Progenitor cell of endocrine pancreas (in vitro differentiated cells): ENCODE results near the gene MEIS1. TPM values are rescaled to one million over a fixed set of nuclear protein-coding genes. Genes with fewer than 3 reads are reported as not detected.

Source experiments
- DNase-seq: peaks from one replicate; pipeline ENCODE4 v3.0.0; 2021; ENCODE audit warnings: low spot score; ENCODE audit not compliant: unreplicated experiment
- H3K27ac Mint-ChIP-seq: 2 replicates; pipeline ENCODE4 v1.8.0; 2021; ENCODE audit warnings: mild to moderate bottlenecking, moderate library complexity, mixed read lengths
- H3K27me3 Mint-ChIP-seq: 2 replicates; pipeline ENCODE4 v1.8.0; 2021; ENCODE audit warnings: mixed read lengths
- H3K36me3 Mint-ChIP-seq: 2 replicates; pipeline ENCODE4 v1.8.0; 2022; ENCODE audit warnings: mixed read lengths; ENCODE audit not compliant: insufficient read depth
- H3K4me1 Mint-ChIP-seq: 2 replicates; pipeline ENCODE4 v1.8.0; 2021; ENCODE audit warnings: low read depth, mixed read lengths
- H3K4me3 Mint-ChIP-seq: 2 replicates; pipeline ENCODE4 v1.8.0; 2021; ENCODE audit warnings: low read depth, mild to moderate bottlenecking, moderate library complexity, mixed read lengths
- H3K9me3 Mint-ChIP-seq: 2 replicates; pipeline ENCODE4 v1.8.0; 2021; ENCODE audit warnings: low read depth, mixed read lengths
- total RNA-seq: library from RNA; stranded (reverse); gene quantifications from 2 replicates; pipeline ENCODE4 v1.2.1, GENCODE V29; 2021
- TF ChIP-seq, protein P1 (sequence below): fragments of 200-600 bp; sonication (generic); IDR thresholded peaks from one replicate; pipeline ENCODE4 v1.5.0; 2021; ENCODE audit warnings: antibody characterized with exemption, mild to moderate bottlenecking; ENCODE audit not compliant: unreplicated experiment

Gene MEIS1
- total RNA-seq, 1 donor from 2014 or later: 296 TPM

- TF ChIP-seq, protein P1, sequence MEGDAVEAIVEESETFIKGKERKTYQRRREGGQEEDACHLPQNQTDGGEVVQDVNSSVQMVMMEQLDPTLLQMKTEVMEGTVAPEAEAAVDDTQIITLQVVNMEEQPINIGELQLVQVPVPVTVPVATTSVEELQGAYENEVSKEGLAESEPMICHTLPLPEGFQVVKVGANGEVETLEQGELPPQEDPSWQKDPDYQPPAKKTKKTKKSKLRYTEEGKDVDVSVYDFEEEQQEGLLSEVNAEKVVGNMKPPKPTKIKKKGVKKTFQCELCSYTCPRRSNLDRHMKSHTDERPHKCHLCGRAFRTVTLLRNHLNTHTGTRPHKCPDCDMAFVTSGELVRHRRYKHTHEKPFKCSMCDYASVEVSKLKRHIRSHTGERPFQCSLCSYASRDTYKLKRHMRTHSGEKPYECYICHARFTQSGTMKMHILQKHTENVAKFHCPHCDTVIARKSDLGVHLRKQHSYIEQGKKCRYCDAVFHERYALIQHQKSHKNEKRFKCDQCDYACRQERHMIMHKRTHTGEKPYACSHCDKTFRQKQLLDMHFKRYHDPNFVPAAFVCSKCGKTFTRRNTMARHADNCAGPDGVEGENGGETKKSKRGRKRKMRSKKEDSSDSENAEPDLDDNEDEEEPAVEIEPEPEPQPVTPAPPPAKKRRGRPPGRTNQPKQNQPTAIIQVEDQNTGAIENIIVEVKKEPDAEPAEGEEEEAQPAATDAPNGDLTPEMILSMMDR: no peak
- no peak overlapping the region for H3K4me3 Mint-ChIP-seq
- H3K36me3 Mint-ChIP-seq: peaks cover 30% of the 10 kb centered on the region
- no peak for DNase-seq
- peak overlapping the region; percentile 92 for H3K27ac Mint-ChIP-seq
- no peaks in the 10 kb centered on the region for H3K9me3 Mint-ChIP-seq
- no peaks in the 10 kb centered on the region for H3K27me3 Mint-ChIP-seq
- H3K4me1 Mint-ChIP-seq: peaks cover 68% of the 10 kb centered on the region
Measured at GRCh38 chr2:66569321-66569851, 134.5 kb downstream of the MEIS1 start.

- DNase-seq: no peak
- Mint-ChIP-seq H3K9me3 (no peaks in the 10 kb centered on the region), H3K4me1 (peaks cover 68% of the 10 kb centered on the region), H3K27me3 (no peaks in the 10 kb centered on the region), H3K36me3 (peaks cover 30% of the 10 kb centered on the region), H3K27ac (peak overlapping the region; percentile 92), H3K4me3 (peak overlapping the region; percentile 14)
- TF ChIP-seq, protein P1: no peak
Measured at GRCh38 chr2:66569974-66570373, 135.0 kb downstream of the MEIS1 start.

GRCh38 chr2:66570471-66570870 is 135.5 kb downstream of the MEIS1 start:
- Mint-ChIP-seq H3K27me3 (no peaks in the 10 kb centered on the region), H3K4me1 (peaks cover 64% of the 10 kb centered on the region), H3K27ac (peak overlapping the region; percentile 92), H3K4me3 (no peak overlapping the region), H3K9me3 (no peaks in the 10 kb centered on the region), H3K36me3 (peaks cover 30% of the 10 kb centered on the region)
- TF ChIP-seq, protein P1: no peak
- no peak for DNase-seq

GRCh38 chr2:66571918-66572317 is 137.0 kb downstream of the MEIS1 start:
- Mint-ChIP-seq H3K36me3 (peaks cover 28% of the 10 kb centered on the region), H3K27me3 (no peaks in the 10 kb centered on the region), H3K27ac (peak overlapping the region; percentile 88), H3K4me3 (peak overlapping the region; percentile 11), H3K4me1 (peaks cover 54% of the 10 kb centered on the region), H3K9me3 (no peaks in the 10 kb centered on the region)
- no peak for DNase-seq
- TF ChIP-seq, protein P1: no peak

- H3K27me3 Mint-ChIP-seq: no peaks in the 10 kb centered on the region
- H3K4me3 Mint-ChIP-seq: no peak overlapping the region
- no peaks in the 10 kb centered on the region for H3K9me3 Mint-ChIP-seq
- TF ChIP-seq, protein P1: no peak
- H3K27ac Mint-ChIP-seq: peak overlapping the region; percentile 88
- H3K36me3 Mint-ChIP-seq: peaks cover 25% of the 10 kb centered on the region
- DNase-seq: no peak
- peaks cover 49% of the 10 kb centered on the region for H3K4me1 Mint-ChIP-seq
Measured at GRCh38 chr2:66572391-66572790, 137.5 kb downstream of the MEIS1 start.
